ENCODE data around the gene RNLS.

DNA sequence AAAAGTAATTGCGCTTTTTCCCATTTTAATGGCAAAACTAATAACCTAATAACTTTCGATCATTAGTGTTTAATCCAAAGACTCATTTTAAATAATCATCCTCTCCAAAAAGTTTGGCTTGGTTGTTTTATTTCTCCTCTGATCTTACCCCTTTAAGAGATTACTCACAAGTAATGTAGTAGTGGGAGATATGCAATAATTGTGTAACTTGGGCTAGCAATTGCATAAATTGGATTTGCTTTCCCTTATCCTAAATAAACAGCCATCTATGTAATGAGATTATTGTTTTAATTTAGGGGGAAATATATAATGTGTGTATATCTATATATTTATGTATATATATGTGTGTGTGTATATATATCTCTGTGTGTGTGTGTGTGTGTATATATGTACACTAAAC is 82.5 kb downstream of the RNLS start:
- TF ChIP-seq POLR2AphosphoS5 (IDR thresholded peaks at IDR 0.05; ENCODE audit: low read depth, low read length): no peak
- TF ChIP-seq SIN3A (IDR thresholded peaks at IDR 0.05; ENCODE audit: borderline replicate concordance, insufficient read depth, low read length): no peak
- TF ChIP-seq, protein P1, sequence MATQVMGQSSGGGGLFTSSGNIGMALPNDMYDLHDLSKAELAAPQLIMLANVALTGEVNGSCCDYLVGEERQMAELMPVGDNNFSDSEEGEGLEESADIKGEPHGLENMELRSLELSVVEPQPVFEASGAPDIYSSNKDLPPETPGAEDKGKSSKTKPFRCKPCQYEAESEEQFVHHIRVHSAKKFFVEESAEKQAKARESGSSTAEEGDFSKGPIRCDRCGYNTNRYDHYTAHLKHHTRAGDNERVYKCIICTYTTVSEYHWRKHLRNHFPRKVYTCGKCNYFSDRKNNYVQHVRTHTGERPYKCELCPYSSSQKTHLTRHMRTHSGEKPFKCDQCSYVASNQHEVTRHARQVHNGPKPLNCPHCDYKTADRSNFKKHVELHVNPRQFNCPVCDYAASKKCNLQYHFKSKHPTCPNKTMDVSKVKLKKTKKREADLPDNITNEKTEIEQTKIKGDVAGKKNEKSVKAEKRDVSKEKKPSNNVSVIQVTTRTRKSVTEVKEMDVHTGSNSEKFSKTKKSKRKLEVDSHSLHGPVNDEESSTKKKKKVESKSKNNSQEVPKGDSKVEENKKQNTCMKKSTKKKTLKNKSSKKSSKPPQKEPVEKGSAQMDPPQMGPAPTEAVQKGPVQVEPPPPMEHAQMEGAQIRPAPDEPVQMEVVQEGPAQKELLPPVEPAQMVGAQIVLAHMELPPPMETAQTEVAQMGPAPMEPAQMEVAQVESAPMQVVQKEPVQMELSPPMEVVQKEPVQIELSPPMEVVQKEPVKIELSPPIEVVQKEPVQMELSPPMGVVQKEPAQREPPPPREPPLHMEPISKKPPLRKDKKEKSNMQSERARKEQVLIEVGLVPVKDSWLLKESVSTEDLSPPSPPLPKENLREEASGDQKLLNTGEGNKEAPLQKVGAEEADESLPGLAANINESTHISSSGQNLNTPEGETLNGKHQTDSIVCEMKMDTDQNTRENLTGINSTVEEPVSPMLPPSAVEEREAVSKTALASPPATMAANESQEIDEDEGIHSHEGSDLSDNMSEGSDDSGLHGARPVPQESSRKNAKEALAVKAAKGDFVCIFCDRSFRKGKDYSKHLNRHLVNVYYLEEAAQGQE (IDR thresholded peaks at IDR 0.05; ENCODE audit: insufficient read depth in 1 of 2, low read depth in 2 of 2, low read length in 2 of 2): no peak
- TF ChIP-seq TAF1 (IDR thresholded peaks at IDR 0.05; ENCODE audit: borderline replicate concordance, insufficient read depth, low read length): no peak
- TF ChIP-seq FOXP2 (optimal IDR thresholded peaks at IDR 0.05; ENCODE audit: borderline replicate concordance, extremely low read depth, extremely low read length, insufficient read depth): no peak

Data from PFSK-1 (cell line).